ENCODE data around the gene OAS3.

DNA sequence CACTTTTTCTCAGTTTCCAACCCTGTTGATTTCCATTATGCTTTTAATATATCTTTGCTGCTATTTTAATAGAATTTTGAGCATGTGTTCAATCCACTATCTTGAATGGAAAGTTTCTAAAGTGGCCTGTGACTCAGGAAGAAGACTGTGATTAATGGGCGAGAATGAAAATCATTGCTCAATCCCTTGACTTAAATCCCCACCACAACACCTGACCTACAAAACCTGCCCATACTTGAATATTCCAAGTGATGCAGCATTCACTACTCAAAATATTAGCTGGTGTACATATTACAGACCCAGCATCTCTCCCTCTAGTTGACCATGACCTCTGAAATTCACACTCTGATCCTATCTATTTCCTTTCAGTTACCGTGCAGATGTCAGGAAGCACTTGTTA is 1.3 kb upstream of the OAS3 start:
- TF ChIP-seq EZH2phosphoT487 (IDR thresholded peaks at IDR 0.05; ENCODE audit: borderline replicate concordance) (no peak), POLR2A (IDR thresholded peaks at IDR 0.05; ENCODE audit: borderline replicate concordance, extremely low read depth, insufficient read depth, insufficient read length) (no peak), MAX (IDR thresholded peaks at IDR 0.05) (no peak), POLR2AphosphoS5 (IDR thresholded peaks at IDR 0.05; ENCODE audit: low read depth, low read length) (no peak), ZFX (IDR thresholded peaks at IDR 0.05) (no peak)
- TF ChIP-seq, protein P1, sequence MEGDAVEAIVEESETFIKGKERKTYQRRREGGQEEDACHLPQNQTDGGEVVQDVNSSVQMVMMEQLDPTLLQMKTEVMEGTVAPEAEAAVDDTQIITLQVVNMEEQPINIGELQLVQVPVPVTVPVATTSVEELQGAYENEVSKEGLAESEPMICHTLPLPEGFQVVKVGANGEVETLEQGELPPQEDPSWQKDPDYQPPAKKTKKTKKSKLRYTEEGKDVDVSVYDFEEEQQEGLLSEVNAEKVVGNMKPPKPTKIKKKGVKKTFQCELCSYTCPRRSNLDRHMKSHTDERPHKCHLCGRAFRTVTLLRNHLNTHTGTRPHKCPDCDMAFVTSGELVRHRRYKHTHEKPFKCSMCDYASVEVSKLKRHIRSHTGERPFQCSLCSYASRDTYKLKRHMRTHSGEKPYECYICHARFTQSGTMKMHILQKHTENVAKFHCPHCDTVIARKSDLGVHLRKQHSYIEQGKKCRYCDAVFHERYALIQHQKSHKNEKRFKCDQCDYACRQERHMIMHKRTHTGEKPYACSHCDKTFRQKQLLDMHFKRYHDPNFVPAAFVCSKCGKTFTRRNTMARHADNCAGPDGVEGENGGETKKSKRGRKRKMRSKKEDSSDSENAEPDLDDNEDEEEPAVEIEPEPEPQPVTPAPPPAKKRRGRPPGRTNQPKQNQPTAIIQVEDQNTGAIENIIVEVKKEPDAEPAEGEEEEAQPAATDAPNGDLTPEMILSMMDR (IDR thresholded peaks at IDR 0.05 in 2 of 3, conservative IDR thresholded peaks at IDR 0.05 in 1 of 3; ENCODE audit: borderline replicate concordance in 1 of 3, insufficient read depth in 1 of 3, low read depth in 2 of 3, low read length in 2 of 3) = no peak
- TF ChIP-seq, protein P2, sequence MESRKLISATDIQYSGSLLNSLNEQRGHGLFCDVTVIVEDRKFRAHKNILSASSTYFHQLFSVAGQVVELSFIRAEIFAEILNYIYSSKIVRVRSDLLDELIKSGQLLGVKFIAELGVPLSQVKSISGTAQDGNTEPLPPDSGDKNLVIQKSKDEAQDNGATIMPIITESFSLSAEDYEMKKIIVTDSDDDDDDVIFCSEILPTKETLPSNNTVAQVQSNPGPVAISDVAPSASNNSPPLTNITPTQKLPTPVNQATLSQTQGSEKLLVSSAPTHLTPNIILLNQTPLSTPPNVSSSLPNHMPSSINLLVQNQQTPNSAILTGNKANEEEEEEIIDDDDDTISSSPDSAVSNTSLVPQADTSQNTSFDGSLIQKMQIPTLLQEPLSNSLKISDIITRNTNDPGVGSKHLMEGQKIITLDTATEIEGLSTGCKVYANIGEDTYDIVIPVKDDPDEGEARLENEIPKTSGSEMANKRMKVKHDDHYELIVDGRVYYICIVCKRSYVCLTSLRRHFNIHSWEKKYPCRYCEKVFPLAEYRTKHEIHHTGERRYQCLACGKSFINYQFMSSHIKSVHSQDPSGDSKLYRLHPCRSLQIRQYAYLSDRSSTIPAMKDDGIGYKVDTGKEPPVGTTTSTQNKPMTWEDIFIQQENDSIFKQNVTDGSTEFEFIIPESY (IDR thresholded peaks at IDR 0.05; ENCODE audit: extremely low read depth, insufficient replicate concordance, low read length) = no peak
